ENCODE data around the gene PLPPR3. TPM values are rescaled to one million over a fixed set of nuclear protein-coding genes. Genes with fewer than 3 reads are reported as not detected.

Gene PLPPR3
- total and polyA plus RNA-seq, 4 donors: 3.1 TPM; not detected in 3

DNA sequence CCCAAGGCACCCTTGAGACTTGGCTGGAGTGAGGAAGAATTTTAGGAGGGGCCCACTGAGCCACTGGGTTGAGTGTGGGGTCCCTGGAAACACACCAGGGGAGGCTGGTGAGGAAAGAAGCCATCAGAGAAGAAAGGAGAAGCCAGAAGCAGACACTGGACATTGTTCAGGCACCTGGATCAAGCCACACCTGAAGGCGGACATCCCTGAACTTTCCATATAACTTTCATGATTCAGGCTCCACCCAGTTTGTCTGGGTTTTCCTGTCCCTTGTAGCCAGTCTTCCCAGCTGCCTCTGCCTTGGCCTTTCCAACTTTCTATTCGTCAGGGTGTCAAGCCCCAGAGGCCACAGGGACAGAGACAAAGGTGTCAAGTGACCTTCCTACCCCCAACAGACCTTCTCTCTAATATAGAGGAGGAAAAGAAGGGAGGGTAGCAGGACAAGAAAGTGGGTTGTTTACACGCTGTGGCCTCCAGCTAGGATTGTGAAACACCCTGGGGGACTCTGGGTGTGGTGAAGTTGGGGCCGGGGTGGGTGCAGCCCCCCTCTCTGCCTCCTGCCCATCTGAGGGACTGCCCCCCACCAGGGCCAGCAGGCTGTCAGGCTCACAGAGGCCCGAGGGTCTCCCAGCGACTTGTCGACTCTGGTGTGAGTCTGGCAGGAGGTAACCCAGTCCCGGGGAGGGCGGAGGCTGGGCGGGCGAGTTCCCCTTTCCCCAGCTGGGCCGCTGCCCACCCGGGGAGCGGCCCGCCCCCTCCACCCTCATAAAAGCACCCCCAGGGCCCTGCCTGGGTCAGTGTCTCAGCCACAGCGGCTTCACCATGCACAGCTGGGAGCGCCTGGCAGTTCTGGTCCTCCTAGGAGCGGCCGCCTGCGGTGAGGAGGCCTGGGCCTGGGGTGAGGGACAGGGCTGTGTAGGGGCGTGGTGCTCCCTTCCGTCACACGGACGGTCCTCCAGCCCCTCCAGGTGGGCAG is 37.4 kb upstream of the PLPPR3 start, which contains the start of gene CFD:
Gene CFD (plus strand): TSS at position 797 of the 976 bp plus-strand sequence. CDS start 26 bp downstream, at position 823.
- no peak for DNase-seq (ENCODE audit: low spot score)
- no peaks in the 10 kb centered on the region for H3K27me3 ChIP-seq (ENCODE audit: control insufficient read depth in 4 of 4, insufficient read depth in 4 of 4, low read length in 3 of 4)
- peaks cover 0 to 1% (median 0%) of the 10 kb centered on the region in 4 donors for H3K9me3 ChIP-seq (ENCODE audit: control insufficient read depth in 4 of 4, low read length in 3 of 4)
- no peaks in the 10 kb centered on the region for H3K36me3 ChIP-seq (ENCODE audit: control insufficient read depth in 4 of 4, insufficient read depth in 3 of 4, low read depth in 1 of 4, low read length in 3 of 4)
- WGBS: 42% methylated on average over 24 of the region's 24 CpGs
- H3K4me3 ChIP-seq (ENCODE audit: low read depth in 1 of 3, low read length in 3 of 3): peak within 1 kb of the TSS in 1 of 3 donors; percentile 36
- H3K9ac ChIP-seq (ENCODE audit: low read depth in 1 of 2, low read length in 2 of 2): no peak within 1 kb of the TSS
- no peak for TF ChIP-seq RAD21 (IDR thresholded peaks at IDR 0.05)
- H3K27ac ChIP-seq (ENCODE audit: low read depth in 1 of 2, low read length in 2 of 2): no peak within 1 kb of the TSS
- peaks cover 0 to 20% (median 11%) of the 10 kb centered on the region in 4 donors for H3K4me1 ChIP-seq (ENCODE audit: control insufficient read depth in 4 of 4, insufficient read depth in 4 of 4, low read length in 3 of 4)

DNA sequence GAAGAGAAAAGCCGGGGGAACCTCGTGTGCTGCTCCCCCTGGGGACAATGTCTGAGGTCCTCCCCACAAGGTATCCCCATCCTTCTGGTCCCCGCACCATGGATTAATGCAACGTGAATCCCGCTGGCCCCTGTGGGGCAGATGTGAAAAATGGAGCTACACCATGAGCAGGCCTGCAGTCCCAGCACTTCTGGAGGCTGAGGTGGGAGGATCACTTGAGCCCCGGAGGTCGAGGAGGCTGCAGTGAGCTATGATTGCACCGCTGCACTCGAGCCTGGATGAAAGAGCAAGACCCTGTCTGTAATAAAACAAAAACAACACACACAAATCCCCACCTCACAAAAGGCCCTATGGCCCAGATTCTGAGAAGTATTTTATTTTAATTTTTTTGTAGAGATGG is 36.5 kb upstream of the PLPPR3 start:
- no peaks in the 10 kb centered on the region for H3K36me3 ChIP-seq (ENCODE audit: control insufficient read depth in 4 of 4, insufficient read depth in 3 of 4, low read depth in 1 of 4, low read length in 3 of 4)
- no peak overlapping the region for H3K9ac ChIP-seq (ENCODE audit: low read depth in 1 of 2, low read length in 2 of 2)
- no peak for TF ChIP-seq SP1 (IDR thresholded peaks at IDR 0.05)
- TF ChIP-seq RXRA (IDR thresholded peaks at IDR 0.05): no peak
- no peak for TF ChIP-seq EGR1 (IDR thresholded peaks at IDR 0.05; ENCODE audit: low read depth in 2 of 2)
- TF ChIP-seq HNF4A (conservative IDR thresholded peaks at IDR 0.05): no peak
- TF ChIP-seq HNF4G (IDR thresholded peaks at IDR 0.05): no peak
- TF ChIP-seq JUND (IDR thresholded peaks at IDR 0.05): no peak
- no peak for TF ChIP-seq FOXA2 (IDR thresholded peaks at IDR 0.05)
- no peak for TF ChIP-seq RAD21 (IDR thresholded peaks at IDR 0.05)
- TF ChIP-seq, protein P1, sequence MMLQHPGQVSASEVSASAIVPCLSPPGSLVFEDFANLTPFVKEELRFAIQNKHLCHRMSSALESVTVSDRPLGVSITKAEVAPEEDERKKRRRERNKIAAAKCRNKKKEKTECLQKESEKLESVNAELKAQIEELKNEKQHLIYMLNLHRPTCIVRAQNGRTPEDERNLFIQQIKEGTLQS (IDR thresholded peaks at IDR 0.05): no peak
- no peak for TF ChIP-seq TAF1 (conservative IDR thresholded peaks at IDR 0.05)
- TF ChIP-seq, protein P2, sequence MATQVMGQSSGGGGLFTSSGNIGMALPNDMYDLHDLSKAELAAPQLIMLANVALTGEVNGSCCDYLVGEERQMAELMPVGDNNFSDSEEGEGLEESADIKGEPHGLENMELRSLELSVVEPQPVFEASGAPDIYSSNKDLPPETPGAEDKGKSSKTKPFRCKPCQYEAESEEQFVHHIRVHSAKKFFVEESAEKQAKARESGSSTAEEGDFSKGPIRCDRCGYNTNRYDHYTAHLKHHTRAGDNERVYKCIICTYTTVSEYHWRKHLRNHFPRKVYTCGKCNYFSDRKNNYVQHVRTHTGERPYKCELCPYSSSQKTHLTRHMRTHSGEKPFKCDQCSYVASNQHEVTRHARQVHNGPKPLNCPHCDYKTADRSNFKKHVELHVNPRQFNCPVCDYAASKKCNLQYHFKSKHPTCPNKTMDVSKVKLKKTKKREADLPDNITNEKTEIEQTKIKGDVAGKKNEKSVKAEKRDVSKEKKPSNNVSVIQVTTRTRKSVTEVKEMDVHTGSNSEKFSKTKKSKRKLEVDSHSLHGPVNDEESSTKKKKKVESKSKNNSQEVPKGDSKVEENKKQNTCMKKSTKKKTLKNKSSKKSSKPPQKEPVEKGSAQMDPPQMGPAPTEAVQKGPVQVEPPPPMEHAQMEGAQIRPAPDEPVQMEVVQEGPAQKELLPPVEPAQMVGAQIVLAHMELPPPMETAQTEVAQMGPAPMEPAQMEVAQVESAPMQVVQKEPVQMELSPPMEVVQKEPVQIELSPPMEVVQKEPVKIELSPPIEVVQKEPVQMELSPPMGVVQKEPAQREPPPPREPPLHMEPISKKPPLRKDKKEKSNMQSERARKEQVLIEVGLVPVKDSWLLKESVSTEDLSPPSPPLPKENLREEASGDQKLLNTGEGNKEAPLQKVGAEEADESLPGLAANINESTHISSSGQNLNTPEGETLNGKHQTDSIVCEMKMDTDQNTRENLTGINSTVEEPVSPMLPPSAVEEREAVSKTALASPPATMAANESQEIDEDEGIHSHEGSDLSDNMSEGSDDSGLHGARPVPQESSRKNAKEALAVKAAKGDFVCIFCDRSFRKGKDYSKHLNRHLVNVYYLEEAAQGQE (IDR thresholded peaks at IDR 0.05): no peak
- no peak for TF ChIP-seq FOXA1 (IDR thresholded peaks at IDR 0.05)
- TF ChIP-seq, protein P3, sequence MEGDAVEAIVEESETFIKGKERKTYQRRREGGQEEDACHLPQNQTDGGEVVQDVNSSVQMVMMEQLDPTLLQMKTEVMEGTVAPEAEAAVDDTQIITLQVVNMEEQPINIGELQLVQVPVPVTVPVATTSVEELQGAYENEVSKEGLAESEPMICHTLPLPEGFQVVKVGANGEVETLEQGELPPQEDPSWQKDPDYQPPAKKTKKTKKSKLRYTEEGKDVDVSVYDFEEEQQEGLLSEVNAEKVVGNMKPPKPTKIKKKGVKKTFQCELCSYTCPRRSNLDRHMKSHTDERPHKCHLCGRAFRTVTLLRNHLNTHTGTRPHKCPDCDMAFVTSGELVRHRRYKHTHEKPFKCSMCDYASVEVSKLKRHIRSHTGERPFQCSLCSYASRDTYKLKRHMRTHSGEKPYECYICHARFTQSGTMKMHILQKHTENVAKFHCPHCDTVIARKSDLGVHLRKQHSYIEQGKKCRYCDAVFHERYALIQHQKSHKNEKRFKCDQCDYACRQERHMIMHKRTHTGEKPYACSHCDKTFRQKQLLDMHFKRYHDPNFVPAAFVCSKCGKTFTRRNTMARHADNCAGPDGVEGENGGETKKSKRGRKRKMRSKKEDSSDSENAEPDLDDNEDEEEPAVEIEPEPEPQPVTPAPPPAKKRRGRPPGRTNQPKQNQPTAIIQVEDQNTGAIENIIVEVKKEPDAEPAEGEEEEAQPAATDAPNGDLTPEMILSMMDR (IDR thresholded peaks at IDR 0.05; ENCODE audit: low read depth, low read length, missing input control): no peak
- no peak for TF ChIP-seq NR2F2 (IDR thresholded peaks at IDR 0.05)
- no peak for TF ChIP-seq GABPA (IDR thresholded peaks at IDR 0.05 in 1 of 2, conservative IDR thresholded peaks at IDR 0.05 in 1 of 2)
- TF ChIP-seq, protein P4, sequence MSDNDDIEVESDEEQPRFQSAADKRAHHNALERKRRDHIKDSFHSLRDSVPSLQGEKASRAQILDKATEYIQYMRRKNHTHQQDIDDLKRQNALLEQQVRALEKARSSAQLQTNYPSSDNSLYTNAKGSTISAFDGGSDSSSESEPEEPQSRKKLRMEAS (IDR thresholded peaks at IDR 0.05): no peak
- TF ChIP-seq, protein P5, sequence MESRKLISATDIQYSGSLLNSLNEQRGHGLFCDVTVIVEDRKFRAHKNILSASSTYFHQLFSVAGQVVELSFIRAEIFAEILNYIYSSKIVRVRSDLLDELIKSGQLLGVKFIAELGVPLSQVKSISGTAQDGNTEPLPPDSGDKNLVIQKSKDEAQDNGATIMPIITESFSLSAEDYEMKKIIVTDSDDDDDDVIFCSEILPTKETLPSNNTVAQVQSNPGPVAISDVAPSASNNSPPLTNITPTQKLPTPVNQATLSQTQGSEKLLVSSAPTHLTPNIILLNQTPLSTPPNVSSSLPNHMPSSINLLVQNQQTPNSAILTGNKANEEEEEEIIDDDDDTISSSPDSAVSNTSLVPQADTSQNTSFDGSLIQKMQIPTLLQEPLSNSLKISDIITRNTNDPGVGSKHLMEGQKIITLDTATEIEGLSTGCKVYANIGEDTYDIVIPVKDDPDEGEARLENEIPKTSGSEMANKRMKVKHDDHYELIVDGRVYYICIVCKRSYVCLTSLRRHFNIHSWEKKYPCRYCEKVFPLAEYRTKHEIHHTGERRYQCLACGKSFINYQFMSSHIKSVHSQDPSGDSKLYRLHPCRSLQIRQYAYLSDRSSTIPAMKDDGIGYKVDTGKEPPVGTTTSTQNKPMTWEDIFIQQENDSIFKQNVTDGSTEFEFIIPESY (IDR thresholded peaks at IDR 0.05): no peak
- TF ChIP-seq YY1 (IDR thresholded peaks at IDR 0.05): no peak
- H3K27me3 ChIP-seq (ENCODE audit: control insufficient read depth in 4 of 4, insufficient read depth in 4 of 4, low read length in 3 of 4): no peaks in the 10 kb centered on the region
- no peak overlapping the region for H3K27ac ChIP-seq (ENCODE audit: low read depth in 1 of 2, low read length in 2 of 2)
- no peak overlapping the region for H3K4me3 ChIP-seq (ENCODE audit: low read depth in 1 of 3, low read length in 3 of 3)
- no peak for DNase-seq (ENCODE audit: low spot score)
- 77% methylated on average over 9 of the region's 9 CpGs for WGBS
- H3K9me3 ChIP-seq (ENCODE audit: control insufficient read depth in 4 of 4, low read length in 3 of 4): peaks cover 0 to 1% (median 0%) of the 10 kb centered on the region in 4 donors
- H3K4me1 ChIP-seq (ENCODE audit: control insufficient read depth in 4 of 4, insufficient read depth in 4 of 4, low read length in 3 of 4): peaks cover 0 to 14% (median 8%) of the 10 kb centered on the region in 4 donors
